CD4-positive, alpha-beta T cell treated with Interleukin-12 subunit alpha and Interleukin-12 subunit beta, for 1 hour (primary cell): ENCODE measurements around the gene HMGB2.

Source experiments
- DNase-seq: peaks from one replicate; pipeline ENCODE4 v3.0.0-alpha.2; 2020

HMGB2 gene

DNA sequence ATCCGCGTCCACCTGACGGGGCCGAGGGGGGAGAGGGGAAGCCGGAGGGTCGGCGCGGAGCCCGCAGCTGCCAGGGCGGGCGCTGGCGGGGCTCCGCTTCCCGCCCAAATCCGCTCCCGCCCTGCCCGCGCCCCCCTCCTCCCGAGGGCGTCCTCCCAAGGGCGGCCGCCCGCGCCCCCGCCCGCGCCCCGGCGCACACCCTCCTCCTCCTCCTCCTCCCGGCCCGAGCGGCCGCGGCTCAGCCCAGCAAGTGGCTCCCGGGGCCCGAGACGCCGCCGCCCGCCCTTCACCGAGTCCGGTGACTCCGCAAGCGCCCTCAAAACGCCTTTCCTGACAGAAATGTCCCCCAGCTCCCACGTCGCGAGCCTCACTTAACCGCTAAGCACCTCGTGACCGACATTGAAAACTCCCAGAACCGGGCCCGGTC is 487 bp downstream of the HMGB2 start:
- DNase-seq: peak; percentile 52

DNA sequence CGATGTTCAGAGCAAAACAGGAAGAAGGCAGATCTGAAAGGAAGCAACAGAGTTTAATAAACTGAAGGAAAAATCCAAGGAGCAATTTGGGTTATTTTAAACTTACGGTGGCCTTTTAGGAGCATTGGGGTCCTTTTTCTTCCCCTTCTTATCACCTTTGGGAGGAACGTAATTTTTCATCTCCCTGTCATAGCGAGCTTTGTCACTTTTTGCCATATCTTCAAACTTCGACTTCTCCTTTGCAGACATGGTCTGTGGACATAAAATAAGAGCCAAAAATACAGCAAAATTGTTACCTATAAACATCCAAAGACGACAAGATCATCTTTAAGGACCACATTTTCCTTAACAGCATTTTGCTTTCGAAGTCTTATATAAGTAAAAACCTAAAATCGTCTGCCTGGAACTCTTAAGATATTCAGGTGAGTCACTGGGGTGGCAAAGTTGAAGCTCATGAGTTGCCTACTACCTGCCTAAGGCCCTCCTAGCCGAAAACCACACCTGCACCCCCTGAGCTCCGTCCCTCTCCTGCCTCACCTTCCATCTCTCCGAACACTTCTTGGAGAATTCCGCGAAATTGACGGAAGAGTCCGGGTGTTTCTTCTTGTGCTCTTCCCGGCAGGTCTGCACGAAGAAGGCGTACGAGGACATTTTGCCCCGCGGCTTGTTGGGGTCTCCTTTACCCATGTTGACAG is 1.0 kb downstream of the HMGB2 start:
- peak; percentile 23 for DNase-seq

DNA sequence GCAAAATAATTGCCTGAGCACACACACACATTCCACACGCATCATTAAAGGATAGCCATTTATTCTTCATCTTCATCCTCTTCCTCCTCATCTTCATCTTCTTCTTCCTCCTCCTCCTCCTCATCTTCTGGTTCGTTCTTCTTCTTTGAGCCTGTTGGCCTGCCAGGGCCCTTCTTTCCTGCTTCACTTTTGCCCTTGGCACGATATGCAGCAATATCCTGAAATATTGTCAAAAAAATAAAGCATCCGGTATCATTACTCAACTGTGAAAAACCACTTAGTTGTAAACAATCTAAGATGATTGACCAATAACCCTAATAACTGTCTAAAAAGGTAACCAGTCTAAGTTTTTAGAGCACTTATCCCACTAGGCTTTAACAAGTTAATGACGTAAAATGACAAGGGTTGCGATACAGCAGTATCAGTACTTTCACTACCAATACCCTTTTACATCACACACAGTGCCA is 2.1 kb downstream of the HMGB2 start:
- DNase-seq: peak; percentile 27

DNA sequence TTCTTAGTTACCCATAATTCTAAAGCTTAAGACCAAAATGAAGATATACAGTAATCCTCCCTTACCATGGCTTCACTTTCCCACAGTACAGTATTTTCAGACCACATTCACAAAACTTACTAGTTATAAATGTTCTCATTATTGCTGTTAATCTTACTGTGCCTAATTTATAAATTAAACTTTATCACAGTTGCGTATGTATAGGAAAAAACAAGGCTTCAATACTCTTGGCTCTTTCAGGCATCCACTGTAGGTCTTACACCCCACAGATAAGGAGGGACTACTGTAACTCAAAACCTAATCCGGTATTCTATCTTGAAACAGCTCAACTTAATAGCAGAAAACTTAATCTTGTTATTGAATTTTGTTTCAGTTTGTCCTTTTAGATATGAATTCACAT is 3.6 kb downstream of the HMGB2 start:
- no peak for DNase-seq

DNA sequence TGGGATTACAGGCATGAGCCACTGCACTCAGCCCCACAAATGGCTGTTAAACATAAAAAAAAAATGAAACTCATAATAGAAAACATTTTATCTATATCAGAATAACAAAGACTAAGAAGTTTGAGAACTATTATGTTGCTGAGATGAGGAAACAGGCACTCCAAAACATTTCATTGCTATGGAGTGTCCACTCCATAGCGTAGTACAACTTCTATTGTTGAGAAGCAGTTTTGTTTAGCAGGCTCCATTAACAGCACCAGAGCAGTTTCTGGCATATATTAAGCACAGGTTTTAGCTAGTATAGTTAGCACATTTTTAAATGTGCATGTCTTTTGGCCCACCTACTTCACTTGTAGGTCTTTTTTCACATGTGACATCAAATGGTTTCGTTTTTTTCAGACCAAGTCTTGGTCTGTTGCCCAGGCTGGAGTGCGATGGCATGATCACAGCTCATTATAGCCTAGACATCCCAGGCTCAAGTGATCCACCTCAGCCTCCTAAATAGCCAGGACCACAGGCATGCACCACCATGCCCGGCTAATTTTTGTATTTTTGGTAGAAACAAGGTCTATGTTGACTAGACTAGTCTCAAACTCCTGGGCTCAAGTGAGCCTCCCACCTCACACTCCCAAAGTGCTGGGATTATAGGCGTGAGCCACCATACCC is 5.8 kb downstream of the HMGB2 start:
- no peak for DNase-seq

DNA sequence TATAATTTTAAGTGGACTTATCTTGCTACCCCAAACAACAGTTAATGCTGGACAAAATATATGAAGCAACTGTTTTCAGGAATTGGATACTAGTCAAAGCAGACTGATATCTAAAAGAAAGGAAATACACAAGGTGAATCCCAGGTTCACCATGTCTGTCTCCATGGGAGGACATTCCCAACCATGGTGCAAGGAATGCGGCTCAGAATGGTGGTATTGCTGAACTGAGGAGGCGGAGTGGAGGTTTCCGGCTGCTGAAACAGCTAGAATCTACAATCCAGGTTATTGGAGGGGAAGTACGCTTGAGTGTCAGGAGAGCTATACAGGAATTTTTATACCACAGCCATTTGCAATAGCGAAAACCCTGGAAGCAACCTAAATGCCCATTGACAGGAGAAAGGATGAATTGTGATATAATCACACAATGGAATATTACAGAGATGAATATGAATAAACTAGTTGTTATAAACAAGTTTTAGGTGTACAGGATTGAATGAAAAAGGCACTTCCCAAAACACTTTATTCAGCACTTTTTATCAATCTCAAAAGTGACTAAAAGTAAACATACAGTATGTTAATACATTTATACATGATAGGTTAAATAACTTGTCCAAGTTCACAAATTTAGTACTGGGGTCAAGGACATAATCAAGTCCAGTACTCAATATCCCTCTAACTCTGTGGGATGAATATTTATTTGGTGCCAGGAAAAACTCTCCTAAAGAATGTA is 9.0 kb downstream of the HMGB2 start:
- no peak for DNase-seq

DNA sequence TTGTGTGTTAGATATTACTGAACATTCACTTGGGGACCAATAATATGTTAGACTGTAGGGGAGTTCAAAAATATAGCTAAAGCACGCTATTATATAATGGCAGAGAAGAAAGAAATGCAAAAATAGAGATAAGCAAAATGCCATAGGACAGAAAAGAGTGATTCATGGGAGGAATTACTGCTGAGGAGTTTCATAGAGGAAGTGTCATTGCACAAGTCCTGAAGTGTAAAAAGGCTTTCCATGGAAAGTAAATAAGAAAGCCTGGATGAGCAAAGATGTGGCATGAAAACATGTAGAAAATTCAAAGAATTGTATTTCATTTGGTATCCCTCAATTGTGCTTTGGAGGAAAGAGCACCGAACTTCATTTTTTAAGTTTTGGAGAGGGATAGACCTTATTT is 14.5 kb downstream of the HMGB2 start:
- no peak for DNase-seq

DNA sequence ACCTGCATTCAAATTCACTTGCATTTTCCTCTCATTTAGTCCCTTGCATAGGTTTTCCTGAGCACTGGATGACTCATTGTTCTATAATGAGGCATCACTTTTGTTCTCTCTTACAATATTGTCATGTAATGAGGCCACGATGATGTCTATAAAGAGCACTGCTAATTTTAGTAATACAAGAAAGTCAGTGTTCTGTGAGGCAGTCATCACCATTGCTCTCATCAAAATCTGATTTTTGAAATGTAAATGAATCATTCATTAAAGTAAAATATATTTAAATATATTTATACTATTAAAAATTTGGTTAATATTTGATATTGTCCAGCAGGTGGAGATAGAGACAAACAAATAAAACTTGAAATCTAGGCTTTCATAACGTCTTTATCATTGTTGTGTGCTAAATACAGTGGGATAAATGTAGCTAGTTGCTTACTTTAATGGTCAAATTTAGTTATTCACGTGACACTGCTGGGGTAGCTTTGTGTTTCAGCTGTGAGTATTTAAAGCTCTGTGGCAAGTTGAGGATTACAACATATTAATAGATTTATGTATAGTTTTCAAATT is 15.4 kb downstream of the HMGB2 start:
- DNase-seq: peak; percentile 56

DNA sequence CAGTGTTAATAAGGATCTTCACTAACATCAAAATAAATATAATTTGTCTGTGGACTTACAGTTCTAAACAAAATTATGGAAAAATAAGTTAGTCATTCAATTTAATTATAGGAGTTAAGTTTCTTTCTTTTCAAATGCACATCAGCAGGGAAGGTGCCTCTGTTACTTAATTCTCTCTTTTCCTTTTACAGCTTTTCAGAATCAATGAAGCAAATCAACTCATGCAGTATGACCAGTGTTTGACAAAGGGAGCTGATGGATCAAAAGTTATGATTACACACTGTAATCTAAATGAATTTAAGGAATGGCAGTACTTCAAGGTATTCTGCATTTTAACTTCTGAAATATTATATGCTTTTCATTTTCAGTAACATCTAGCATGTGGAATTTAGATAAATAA is 15.9 kb downstream of the HMGB2 start:
- no peak for DNase-seq

DNA sequence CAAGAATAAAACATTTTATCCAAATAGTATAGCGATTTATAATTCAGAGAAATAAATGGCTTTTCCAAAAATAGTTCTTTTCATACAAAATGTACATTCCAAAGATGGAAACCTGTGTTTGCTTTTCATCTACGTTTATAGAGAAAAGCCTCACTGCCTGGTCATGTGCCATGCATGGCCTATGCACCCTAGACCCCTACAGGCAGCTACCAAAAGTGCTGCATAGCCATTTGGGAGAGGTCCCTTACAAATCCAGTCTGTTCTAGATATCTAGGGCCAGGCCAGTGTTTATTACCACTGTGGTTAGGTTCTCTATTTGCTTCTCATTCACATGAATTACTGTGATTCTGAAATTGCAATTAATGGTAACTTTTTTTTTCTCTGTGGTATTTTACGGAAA is 17.2 kb downstream of the HMGB2 start:
- no peak for DNase-seq

DNA sequence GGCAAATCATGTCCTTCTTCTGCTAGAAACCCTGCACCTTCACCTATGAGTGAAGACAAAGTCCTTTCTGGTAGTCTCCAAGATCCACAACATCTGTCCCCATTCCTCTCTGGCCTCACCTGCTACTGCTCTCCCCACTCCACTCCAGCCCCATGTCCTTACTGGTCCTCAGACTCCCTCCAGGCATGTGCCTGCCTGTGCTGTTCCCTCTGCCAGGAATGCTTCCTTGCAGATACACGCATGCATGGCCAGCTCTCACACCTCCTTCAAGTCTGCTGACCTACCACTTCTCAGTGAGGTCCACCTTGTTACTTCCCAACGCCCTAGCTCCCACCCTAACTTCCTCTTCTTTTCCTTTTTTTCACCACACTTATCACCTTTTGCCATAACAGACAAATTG is 18.1 kb downstream of the HMGB2 start:
- DNase-seq: no peak

DNA sequence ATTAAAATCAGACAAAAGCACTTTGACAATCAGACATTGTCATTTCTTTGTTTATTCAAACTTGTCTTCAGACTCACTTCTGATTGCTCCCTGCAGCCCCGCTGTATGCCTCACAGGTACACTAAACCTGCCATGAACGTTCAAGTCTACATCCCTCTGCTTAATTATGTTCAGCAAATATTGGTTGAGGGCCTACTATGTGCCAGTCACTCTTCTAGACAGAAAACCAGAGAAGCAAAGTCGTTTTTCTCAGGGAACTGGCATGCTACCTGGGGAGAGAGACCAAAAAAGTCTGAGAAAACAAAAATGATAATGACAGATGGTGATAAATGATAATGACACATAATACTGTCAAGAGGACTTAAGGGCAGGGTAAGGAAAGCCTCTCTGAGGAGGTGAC is 19.4 kb downstream of the HMGB2 start:
- DNase-seq: no peak

DNA sequence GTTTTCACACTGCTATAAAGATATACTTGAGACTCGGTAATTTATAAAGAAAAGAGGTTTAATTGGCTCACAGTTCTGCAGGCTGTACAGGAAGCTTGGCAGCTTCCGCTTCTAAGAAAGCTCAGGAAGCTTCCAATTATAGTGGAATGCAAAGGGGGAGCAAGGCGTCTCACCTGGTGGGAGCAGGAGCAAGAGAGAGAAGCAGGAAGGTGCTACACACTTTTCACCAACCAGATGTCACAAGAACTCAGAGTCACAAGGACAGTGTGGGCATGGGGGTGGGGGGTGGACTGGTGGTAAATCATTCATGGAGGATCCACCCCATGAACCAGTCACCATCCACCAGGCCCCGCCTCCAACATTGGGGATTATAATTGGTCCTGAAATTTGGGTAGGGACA is 22.8 kb downstream of the HMGB2 start:
- DNase-seq: no peak

DNA sequence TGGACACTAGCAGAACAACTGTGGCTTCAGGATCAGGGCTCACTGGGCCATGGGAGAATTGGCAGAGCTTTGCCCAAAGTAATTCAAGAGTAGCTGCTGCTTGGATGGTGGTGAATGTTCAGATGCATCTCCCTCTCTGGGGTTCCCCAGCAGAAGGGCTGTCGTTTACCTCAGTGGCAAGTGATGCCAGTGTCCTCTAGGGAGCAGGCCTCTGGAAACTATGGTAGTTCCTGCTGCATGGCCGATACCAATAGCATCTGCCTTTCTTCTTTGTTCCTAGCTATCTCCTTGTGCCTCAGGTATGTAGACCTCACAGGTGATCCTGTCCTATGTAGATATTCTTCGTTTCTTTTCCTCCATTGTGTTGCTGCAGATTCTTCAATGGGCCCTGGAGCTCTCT is 26.4 kb downstream of the HMGB2 start:
- DNase-seq: no peak

DNA sequence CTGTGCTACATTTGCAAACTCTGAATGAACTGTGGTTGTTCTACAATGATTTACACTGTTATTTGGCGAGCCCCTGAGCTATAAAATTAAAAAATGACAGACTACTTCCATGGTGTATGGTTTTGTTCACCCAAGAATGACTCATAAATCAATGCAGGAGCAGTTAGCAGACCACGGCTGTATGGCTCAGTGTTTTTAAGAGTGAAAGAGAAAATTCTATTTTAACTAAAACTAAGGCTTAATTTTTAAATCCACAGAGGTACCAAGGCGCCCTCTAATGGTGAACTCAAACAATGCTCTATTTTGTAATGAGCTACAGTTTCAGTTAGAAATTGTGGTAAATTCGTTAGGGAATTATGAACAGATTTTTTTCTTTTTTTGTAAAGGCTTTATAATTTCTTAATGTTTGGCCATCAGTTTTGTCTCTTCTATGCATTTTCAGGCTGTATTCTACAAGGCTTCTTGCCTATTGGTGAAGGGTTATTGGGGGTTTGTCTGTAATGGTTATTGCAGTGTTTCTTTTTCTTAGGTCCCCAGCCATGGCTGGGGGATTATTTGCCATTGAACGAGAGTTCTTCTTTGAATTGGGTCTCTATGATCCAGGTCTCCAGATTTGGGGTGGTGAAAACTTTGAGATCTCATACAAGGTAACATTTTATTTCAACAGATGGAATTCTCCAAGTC is 32.5 kb downstream of the HMGB2 start:
- peak; percentile 37 for DNase-seq

DNA sequence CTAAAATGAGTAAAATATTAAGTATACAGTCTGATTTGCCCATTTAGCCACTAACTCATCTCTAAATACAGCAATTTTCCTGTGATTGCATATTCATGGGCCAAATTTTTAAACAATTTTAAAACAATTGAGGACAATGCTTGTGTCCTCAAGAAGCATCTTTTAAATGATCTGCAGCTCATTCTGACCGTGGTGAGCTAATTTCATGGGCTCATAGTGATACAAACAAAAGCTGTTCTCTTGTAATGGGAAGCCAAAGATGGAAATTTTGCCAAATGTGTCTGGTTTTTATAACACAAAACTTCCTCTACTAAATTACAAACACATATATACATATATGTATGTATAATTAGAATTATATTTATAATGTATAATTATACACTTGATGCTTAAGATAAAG is 39.7 kb downstream of the HMGB2 start:
- DNase-seq: no peak

DNA sequence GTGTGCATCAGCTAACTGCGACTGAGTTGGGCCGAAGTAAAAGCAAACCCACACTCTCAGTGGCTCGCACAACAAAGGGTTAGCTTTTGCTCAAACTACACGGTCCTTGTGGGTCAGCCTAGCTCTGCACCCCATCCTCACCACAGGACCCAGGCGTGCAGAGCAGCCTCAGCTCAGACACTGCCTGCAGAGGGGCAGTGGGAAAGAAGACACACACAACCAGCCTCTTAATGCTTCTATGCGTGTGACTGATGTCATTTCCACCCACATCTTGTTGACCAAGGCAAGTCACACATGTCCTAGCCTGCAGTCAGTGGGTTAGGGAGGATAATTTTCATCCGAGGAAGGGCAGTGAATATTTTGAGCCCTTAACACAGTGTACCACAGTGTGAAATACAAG is 40.5 kb downstream of the HMGB2 start:
- no peak for DNase-seq

DNA sequence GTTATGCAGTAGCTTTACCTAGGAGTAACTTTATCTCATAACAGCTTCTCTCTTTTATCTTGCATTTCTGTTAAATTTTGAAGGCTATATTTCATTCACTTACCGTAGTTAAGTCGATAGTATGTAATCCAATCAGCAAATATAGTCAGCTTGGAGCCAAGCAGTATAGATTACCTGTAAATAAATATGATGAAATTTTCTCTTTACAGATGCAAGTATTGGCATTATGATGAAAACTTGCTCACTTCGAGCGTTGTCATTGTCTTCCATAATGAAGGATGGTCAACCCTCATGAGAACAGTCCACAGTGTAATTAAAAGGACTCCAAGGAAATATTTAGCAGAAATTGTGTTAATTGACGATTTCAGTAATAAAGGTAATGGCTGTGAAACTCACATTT is 42.3 kb downstream of the HMGB2 start:
- DNase-seq: no peak

DNA sequence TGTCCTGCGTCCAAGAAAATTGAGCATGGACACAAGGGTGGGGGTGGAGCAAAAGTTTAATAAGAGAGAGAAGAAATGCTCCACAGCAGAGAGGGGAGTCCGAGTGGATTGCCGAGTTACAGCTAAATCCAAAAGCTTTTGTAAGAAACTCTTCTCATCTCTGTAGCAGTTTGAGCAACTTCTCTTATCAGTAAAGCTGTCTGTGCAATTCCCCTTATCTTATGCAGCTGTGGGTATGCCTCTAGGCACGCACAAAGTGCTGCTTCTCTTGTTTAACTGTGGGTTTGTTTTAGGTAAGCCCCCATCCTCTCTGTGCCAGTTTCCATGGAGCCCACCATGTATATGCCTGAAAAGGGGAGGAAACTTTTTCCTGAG is 44.8 kb downstream of the HMGB2 start:
- no peak for DNase-seq

DNA sequence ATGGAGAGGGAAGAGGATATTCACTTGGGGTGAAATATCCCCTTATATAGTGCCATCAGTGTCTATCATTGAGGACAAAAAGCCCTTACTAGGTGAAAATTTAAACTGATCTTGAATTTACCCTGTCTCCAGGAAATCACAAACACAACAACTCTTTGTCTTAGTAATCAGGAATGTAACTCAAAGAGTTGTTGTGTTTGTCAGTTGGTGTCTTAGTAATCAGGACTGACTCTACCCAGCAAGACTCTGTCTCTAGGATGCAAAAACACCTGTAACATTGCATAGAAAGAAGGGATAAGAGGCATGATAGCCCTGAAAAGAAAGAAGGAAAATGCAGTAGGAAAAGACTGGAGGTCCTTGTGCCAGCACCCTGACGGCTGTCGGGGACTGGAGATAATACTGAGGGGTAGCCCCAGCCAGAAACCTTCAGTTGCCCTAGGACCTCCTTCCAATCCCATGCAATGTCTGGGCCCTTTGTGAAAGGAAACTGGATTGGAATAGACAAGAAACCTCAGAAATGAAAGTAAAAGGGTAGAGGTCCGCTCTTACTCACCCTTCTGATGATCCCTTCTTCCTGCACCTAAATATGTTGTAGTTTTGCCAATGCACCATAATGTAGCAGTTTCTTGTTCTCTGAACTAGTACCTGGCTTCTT is 45.3 kb downstream of the HMGB2 start:
- no peak for DNase-seq

DNA sequence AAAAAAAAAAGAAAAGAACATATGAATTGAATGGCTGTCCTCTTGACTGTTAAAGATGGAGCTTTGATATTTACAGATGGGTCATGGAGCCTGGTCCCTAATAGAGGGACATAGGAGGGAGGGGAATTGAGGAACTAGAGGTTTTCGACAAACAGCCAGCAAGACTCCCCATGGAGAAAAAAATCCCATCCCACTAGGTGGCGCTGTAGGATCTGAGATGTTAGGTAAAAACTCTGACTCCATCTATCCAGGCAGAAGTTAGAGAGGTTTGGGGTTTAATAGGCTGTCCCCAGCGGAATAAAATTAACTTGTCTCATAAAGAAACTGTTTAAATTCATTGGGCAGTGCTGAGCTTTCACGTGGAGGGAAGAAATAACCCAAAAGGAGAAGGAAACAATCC is 45.9 kb downstream of the HMGB2 start:
- DNase-seq: peak; percentile 64

DNA sequence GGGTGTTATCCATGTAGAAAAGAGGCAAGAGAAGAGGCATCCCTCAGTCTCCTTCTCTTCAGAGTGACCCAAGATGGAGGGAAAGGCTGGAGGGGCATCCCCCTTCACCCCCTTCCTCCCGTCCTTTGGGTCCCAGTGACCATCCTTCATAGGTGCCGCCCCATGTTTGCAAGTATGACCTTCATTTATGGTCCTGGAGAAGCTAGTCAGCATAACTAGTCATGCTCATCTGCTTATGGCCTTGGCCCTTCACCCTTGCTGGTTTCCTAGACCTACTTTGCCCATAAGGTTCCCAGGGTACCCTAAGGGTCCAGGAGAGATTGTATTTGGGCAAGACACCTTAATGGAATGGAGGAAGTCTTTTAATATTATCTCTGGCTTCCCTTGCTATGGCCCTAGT is 46.7 kb downstream of the HMGB2 start:
- DNase-seq: no peak

DNA sequence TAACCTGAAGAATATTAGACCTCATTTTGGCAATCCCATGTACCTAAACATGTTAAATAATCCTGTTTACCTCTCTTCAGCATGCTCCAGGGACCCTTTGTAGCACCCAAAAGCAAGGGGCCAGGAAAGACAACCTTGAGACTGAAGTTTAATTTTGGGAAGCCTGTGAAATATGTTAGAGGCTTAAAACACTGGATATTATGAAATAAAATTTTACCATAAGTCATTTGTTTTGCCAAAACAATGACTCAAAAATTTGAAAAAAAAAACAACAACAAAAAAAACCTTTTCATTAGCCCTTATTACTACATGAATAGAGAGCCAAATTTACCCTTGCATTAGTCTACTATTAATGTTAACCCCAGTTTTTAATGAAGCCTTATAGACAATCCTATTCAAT is 49.7 kb downstream of the HMGB2 start:
- no peak for DNase-seq
